ENCODE measurements around the gene NQO1.

NQO1 gene

DNA sequence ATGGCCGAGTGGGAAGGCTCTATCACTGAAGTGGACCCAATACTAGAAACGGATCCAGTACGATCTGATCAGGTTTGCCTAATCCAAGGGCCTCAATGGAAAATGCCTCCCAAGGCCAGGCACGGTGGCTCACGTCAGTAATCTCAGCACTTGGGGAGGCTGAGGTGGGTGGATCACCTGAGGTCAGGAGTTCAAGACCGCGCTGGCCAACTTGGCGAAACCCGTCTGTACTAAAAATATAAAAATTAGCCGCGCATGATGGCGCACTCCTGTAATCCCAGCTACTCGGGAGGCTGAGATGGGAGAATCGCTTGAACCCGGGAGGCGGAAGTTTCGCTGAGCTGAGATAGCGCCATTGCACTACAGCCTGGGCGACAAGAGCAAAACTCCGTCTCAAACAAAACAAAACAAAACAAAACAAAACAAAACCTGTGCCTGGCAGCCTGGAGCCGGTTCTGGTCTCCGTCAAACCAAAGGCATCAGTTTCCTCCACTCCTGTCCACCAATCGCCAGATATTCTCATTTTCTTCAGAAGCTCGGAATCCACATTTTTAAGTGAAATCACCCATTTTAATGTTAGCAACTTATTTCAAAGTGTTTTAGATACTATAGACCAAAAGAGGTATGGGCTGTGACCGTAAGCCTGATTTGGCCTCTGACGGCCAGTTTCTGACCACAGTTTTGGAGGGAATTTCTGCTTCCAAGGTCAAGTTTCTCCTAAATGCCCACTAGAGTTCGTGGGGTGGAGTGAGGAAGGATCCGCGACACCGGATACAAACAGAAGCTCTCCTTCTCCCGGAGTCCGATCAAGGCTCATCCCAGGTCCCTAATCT is 664 bp downstream of the NQO1 start:
- no peak for FAIRE-seq
- DNase-seq (ENCODE audit: insufficient read length, low spot score) = no peak
- TF ChIP-seq POLR2AphosphoS5 (IDR thresholded peaks at IDR 0.05; ENCODE audit: low read depth, low read length) = no peak
- TF ChIP-seq SPI1 (IDR thresholded peaks at IDR 0.05; ENCODE audit: low read depth, low read length) = no peak
- no peak for TF ChIP-seq PAX5 (IDR thresholded peaks at IDR 0.05; ENCODE audit: insufficient read depth, low read length, severe bottlenecking)
- TF ChIP-seq TAF1 (IDR thresholded peaks at IDR 0.05; ENCODE audit: low read depth, low read length) = no peak
- no peak for TF ChIP-seq POU2F2 (IDR thresholded peaks at IDR 0.05; ENCODE audit: low read depth, low read length)
- TF ChIP-seq POLR2A (IDR thresholded peaks at IDR 0.05; ENCODE audit: low read depth, low read length) = no peak

DNA sequence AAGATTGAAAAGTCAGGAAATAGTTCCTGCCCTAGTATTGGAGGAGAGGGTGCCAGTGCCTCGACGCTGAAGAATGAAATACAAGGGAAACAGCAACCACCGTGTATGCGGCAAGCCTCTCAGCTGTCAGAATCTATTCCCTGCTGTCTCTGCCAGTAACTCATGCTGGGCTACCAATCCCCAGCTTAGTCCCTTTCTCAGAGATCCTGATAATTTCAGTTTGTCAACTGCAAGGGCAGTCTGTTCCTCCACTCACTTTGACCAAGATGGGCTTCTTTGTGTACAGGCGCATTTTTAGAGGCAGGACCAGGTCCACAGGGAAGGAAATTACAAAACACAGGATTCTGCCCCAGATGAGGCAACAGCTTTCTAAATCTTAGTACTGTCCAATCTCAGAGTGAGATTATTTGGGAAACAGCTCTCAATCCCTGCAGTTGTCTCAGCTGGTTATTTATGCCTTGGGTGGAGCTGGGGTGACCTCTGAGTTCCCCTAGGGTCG is 1.3 kb downstream of the NQO1 start:
- TF ChIP-seq POLR2A (IDR thresholded peaks at IDR 0.05; ENCODE audit: low read depth, low read length) = no peak
- no peak for TF ChIP-seq PAX5 (IDR thresholded peaks at IDR 0.05; ENCODE audit: insufficient read depth, low read length, severe bottlenecking)
- no peak for TF ChIP-seq SPI1 (IDR thresholded peaks at IDR 0.05; ENCODE audit: low read depth, low read length)
- TF ChIP-seq POLR2AphosphoS5 (IDR thresholded peaks at IDR 0.05; ENCODE audit: low read depth, low read length) = no peak
- no peak for TF ChIP-seq POU2F2 (IDR thresholded peaks at IDR 0.05; ENCODE audit: low read depth, low read length)
- TF ChIP-seq TAF1 (IDR thresholded peaks at IDR 0.05; ENCODE audit: low read depth, low read length) = no peak
- FAIRE-seq (no peak), DNase-seq (ENCODE audit: insufficient read length, low spot score) (no peak)

DNA sequence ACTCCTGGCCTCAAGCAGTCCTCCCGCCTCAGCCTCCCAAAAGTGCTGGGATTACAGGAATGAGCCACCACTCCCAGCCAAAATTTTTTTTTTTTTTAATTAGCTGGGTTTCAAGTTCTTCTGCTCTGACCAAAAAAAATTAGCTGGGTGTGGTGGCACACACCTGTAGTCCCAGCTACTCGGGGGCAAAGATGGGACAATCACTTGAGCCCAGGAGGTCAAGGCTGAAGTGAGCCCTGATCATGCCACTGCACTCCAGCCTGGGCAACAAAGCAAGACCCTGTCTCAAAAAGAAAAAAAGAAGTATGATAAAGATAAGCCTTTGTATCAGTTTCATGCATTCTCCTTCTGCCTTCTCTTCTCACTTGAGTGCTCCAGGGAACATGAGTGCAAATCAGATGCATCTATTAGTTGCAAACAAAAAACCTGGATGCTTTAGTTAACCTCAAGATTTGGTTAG is 1.9 kb downstream of the NQO1 start:
- DNase-seq (ENCODE audit: insufficient read length, low spot score) = no peak
- TF ChIP-seq POLR2AphosphoS5 (IDR thresholded peaks at IDR 0.05; ENCODE audit: low read depth, low read length) = no peak
- no peak for TF ChIP-seq POLR2A (IDR thresholded peaks at IDR 0.05; ENCODE audit: low read depth, low read length)
- no peak for TF ChIP-seq TAF1 (IDR thresholded peaks at IDR 0.05; ENCODE audit: low read depth, low read length)

DNA sequence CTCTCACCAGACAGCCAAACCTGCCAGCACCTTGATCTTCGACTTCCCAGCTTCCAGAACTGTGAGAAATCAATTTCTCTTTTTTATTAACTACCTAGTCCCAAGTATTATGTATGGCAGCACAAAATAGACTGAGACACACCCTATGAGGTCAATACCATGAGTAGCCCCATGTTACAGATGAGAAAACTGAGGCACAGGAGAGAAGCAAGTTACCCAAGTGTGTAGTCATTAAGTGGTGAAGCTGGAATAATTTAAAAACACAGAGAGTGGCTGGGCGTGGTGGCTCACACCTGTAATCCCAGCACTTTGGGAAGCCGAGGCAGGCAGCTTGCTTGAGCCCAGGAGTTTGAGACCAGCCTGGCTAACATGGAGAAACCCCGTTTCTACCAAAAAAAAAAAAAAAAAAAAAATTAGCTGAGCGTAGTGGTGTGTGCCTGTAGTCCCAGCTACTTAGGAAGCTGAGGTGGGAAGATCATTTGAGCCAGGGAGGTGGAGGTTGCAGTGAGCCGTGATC is 4.9 kb downstream of the NQO1 start:
- FAIRE-seq (no peak), DNase-seq (ENCODE audit: insufficient read length, low spot score) (no peak)
- TF ChIP-seq POLR2AphosphoS5 (IDR thresholded peaks at IDR 0.05; ENCODE audit: low read depth, low read length) (no peak), SPI1 (IDR thresholded peaks at IDR 0.05; ENCODE audit: low read depth, low read length) (no peak), TAF1 (IDR thresholded peaks at IDR 0.05; ENCODE audit: low read depth, low read length) (no peak), POLR2A (IDR thresholded peaks at IDR 0.05; ENCODE audit: low read depth, low read length) (no peak)

More for the DNA sequence above, 1.9 kb downstream of the NQO1 start:
- FAIRE-seq = no peak

DNA sequence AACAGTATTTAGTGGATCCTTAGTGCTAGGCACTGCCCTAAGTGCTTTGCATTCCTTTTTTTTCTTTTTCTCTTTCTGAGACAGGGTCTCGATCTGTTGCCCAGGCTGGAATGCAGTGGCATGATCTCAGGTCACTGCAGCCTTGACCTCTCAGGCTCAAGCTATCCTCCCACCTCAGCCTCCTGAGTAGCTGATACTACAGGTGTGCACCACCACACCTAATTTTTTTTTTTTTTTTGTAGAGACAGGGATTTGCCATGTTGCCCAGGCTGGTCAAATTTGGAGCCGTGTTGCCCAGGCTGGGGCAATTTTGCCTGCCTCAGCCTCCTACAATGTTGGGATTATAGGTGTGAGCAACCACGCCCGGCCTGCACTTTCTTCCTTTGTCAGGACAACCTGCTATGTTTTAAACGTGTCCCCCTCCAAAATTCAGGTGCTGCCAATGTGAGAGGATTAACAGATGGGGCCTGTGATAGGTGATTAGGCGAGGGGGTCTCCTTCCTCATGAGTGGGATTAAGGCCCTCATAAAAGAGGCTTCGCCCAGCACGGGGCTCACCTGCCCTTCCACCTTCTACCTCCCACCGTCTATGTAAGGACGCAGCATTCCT is 5.4 kb downstream of the NQO1 start:
- TF ChIP-seq POLR2A (IDR thresholded peaks at IDR 0.05; ENCODE audit: low read depth, low read length) = no peak
- no peak for DNase-seq (ENCODE audit: insufficient read length, low spot score)
- FAIRE-seq = no peak

DNA sequence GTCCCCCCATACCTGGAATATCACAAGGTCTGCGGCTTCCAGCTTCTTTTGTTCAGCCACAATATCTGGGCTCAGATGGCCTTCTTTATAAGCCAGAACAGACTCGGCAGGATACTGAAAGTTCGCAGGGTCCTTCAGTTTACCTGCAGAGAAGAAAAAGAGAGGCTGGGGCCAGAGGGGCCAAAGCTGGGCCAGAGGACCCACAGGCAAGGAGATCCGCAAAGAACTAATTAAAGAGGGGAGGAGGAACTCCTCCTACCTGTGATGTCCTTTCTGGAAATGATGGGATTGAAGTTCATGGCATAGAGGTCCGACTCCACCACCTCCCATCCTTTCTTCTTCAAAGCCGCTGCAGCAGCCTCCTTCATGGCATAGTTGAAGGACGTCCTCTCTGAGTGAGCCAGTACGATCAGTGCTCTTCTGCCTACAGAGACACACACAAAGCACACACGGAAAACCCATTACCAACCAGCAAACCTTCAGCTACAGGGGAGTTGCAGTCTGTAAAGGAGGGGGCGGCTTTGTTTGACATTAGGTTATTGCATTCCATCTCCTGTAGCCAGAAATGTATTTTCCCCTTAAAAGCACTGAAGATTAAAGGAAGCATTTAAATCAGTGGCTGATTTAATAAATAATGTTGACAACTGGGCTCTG is 8.1 kb downstream of the NQO1 start:
- FAIRE-seq (no peak), DNase-seq (ENCODE audit: insufficient read length, low spot score) (no peak)
- TF ChIP-seq POU2F2 (IDR thresholded peaks at IDR 0.05; ENCODE audit: low read depth, low read length) = no peak
- no peak for TF ChIP-seq TAF1 (IDR thresholded peaks at IDR 0.05; ENCODE audit: low read depth, low read length)
- TF ChIP-seq SPI1 (IDR thresholded peaks at IDR 0.05; ENCODE audit: low read depth, low read length) = no peak
- no peak for TF ChIP-seq POLR2AphosphoS5 (IDR thresholded peaks at IDR 0.05; ENCODE audit: low read depth, low read length)
- TF ChIP-seq POLR2A (IDR thresholded peaks at IDR 0.05; ENCODE audit: low read depth, low read length) = no peak
- no peak for TF ChIP-seq PAX5 (IDR thresholded peaks at IDR 0.05; ENCODE audit: insufficient read depth, low read length, severe bottlenecking)

DNA sequence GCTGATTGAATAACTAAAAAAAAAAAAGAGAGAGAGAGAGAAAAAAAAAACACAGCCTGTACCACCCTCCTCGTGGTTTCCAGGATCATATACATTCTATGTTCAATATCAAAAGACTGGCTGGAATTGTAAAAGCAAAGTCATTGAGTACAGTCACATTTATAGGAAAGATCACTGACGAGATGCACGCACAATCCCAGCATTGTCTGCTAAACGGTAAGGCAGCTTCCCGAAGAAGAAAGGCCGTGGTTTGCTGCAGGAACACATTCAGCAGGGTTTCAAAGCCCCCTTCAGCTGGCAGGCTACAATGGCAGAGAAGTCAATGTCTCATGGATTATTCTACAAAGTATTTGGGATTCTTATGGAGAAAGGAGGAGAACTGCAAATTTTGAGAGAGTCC is 9.3 kb downstream of the NQO1 start:
- FAIRE-seq (no peak), DNase-seq (ENCODE audit: insufficient read length, low spot score) (no peak)
- TF ChIP-seq SPI1 (IDR thresholded peaks at IDR 0.05; ENCODE audit: low read depth, low read length) (no peak), POLR2A (IDR thresholded peaks at IDR 0.05; ENCODE audit: low read depth, low read length) (no peak), POU2F2 (IDR thresholded peaks at IDR 0.05; ENCODE audit: low read depth, low read length) (no peak), POLR2AphosphoS5 (IDR thresholded peaks at IDR 0.05; ENCODE audit: low read depth, low read length) (no peak), TAF1 (IDR thresholded peaks at IDR 0.05; ENCODE audit: low read depth, low read length) (no peak), PAX5 (IDR thresholded peaks at IDR 0.05; ENCODE audit: insufficient read depth, low read length, severe bottlenecking) (no peak)

DNA sequence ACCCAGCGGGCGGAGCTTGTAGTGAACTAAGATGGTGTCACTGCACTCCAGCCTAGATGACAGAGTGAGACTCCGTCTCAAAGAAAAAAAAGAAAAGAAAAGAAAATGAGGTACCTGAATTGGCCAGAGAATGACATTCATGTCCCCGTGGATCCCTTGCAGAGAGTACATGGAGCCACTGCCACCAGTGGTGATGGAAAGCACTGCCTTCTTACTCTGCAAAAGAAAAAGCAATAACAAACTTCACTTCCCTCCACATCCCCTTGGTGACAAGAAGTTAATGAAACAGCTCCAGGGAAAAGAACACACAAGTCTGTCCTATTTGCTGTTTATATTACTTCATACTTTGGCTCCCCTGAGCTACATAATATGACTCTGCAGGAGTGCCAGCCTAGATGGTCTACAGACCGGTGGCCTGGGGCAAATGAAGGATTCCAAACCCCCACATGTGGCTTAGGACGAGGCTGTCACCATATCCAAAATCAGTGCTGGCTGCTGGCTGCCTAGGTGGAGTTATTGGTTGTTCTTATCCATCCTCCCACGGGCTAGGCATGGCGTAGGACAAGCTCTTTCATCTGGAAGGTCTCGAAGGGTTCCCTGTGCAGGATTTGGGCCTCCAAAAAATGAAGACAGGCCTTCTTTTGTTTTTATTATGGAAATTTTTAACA is 13.3 kb downstream of the NQO1 start:
- TF ChIP-seq TAF1 (IDR thresholded peaks at IDR 0.05; ENCODE audit: low read depth, low read length) = no peak
- no peak for TF ChIP-seq POU2F2 (IDR thresholded peaks at IDR 0.05; ENCODE audit: low read depth, low read length)
- no peak for TF ChIP-seq POLR2A (IDR thresholded peaks at IDR 0.05; ENCODE audit: low read depth, low read length)
- no peak for TF ChIP-seq SPI1 (IDR thresholded peaks at IDR 0.05; ENCODE audit: low read depth, low read length)
- no peak for TF ChIP-seq POLR2AphosphoS5 (IDR thresholded peaks at IDR 0.05; ENCODE audit: low read depth, low read length)
- TF ChIP-seq PAX5 (IDR thresholded peaks at IDR 0.05; ENCODE audit: insufficient read depth, low read length, severe bottlenecking) = no peak
- FAIRE-seq = no peak
- no peak for DNase-seq (ENCODE audit: insufficient read length, low spot score)

DNA sequence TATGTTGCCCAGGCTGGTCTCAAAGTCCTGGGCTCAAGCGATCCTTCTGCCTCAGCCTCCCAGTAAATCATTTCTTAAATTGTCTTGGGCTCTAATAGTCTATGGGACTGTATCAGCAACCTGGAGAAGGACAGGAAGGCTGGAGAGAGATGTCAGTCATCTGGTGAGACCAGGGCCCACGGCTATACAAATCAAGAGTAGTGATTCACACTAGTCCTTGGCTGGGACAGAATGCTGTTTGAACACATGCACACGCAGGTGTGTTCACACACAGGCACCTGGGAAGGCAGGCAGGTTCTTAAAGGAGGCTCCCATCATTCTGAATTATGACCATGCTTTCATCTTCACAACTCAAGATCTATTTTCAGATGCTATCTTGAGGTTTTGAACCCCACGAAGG is 14.1 kb downstream of the NQO1 start:
- FAIRE-seq = no peak
- no peak for TF ChIP-seq POLR2AphosphoS5 (IDR thresholded peaks at IDR 0.05; ENCODE audit: low read depth, low read length)
- no peak for TF ChIP-seq POU2F2 (IDR thresholded peaks at IDR 0.05; ENCODE audit: low read depth, low read length)
- no peak for TF ChIP-seq POLR2A (IDR thresholded peaks at IDR 0.05; ENCODE audit: low read depth, low read length)
- TF ChIP-seq PAX5 (IDR thresholded peaks at IDR 0.05; ENCODE audit: insufficient read depth, low read length, severe bottlenecking) = no peak
- no peak for TF ChIP-seq TAF1 (IDR thresholded peaks at IDR 0.05; ENCODE audit: low read depth, low read length)
- no peak for TF ChIP-seq SPI1 (IDR thresholded peaks at IDR 0.05; ENCODE audit: low read depth, low read length)
- DNase-seq (ENCODE audit: insufficient read length, low spot score) = no peak

Data from GM12891 (cell line).